HEK293 (cell line): ENCODE data around the gene DNAJC4.

Experiments
- CTCF ChIA-PET: fragments of 350-600 bp; formaldehyde crosslinking; extraction: SDS; loops from one replicate; lab custom pipeline; 2021; ENCODE audit warnings: antibody characterized with exemption; lab: Yijun Ruan, JAX
- POLR2A ChIA-PET: fragments of 300-600 bp; formaldehyde crosslinking; extraction: SDS; loops from one replicate; lab custom pipeline; 2020; ENCODE audit warnings: antibody characterized with exemption, inconsistent platforms; lab: Yijun Ruan, JAX
- H3K27ac ChIP-seq: fragments of 200-500 bp; sonication (Bioruptor generic); 2 replicates; pipeline ENCODE4 v1.5.1; 2014; ENCODE audit warnings: low read depth, low read length, control low read depth, inconsistent platforms; ENCODE audit errors: extremely low read depth
- H3K36me3 ChIP-seq, 2 experiments: fragments of 200-500 bp in 1 of 2; sonication (Bioruptor generic) in 1 of 2; 1 replicate in 1 of 2; 2 replicates in 1 of 2; pipeline ENCODE4 v1.5.1; 2014 to 2017; ENCODE audit warnings: inconsistent platforms in 2 of 2, low read length in 2 of 2; ENCODE audit not compliant: control insufficient read depth in 2 of 2, insufficient read depth in 1 of 2
- H3K4me1 ChIP-seq: fragments of 200-500 bp; sonication (Bioruptor generic); 2 replicates; pipeline ENCODE4 v1.5.1; 2014; ENCODE audit warnings: mild to moderate bottlenecking, low read length, inconsistent platforms; ENCODE audit not compliant: control insufficient read depth, insufficient read depth
- H3K4me3 ChIP-seq: 2 replicates; pipeline ENCODE4 v1.5.1; 2011; ENCODE audit warnings: low read depth, mild to moderate bottlenecking, control low read depth, low read length, moderate library complexity
- H3K9me3 ChIP-seq: fragments of 200-500 bp; sonication (Bioruptor generic); 2 replicates; pipeline ENCODE4 v1.5.1; 2014; ENCODE audit warnings: low read depth, low read length, inconsistent platforms; ENCODE audit not compliant: control insufficient read depth, insufficient read depth
- BCL11A ChIP-seq: fragments of 450-650 bp; formaldehyde crosslinking; IDR thresholded peaks from 2 replicates; pipeline ENCODE4 v1.5.1; 2016; ENCODE audit warnings: low read depth, missing biosample characterization, missing genetic modification characterization
- BCL11B ChIP-seq: fragments of 450-650 bp; formaldehyde crosslinking; IDR thresholded peaks from 2 replicates; pipeline ENCODE4 v1.5.1; 2016; ENCODE audit warnings: low read depth, missing biosample characterization, missing genetic modification characterization
- EGR2 ChIP-seq: fragments of 450-650 bp; formaldehyde crosslinking; IDR thresholded peaks from 2 replicates; pipeline ENCODE4 v1.5.1; 2016; ENCODE audit warnings: low read depth, missing biosample characterization, missing genetic modification characterization
- GLIS1 ChIP-seq: fragments of 450-650 bp; formaldehyde crosslinking; IDR thresholded peaks from 2 replicates; pipeline ENCODE4 v1.5.1; 2016; ENCODE audit warnings: missing biosample characterization, missing genetic modification characterization
- KLF9 ChIP-seq: fragments of 450-650 bp; formaldehyde crosslinking; IDR thresholded peaks from 2 replicates; pipeline ENCODE4 v1.5.1; 2016; ENCODE audit warnings: missing biosample characterization, missing genetic modification characterization, low read depth
- ZEB2 ChIP-seq: fragments of 450-650 bp; formaldehyde crosslinking; IDR thresholded peaks from 2 replicates; pipeline ENCODE4 v1.5.1; 2016; ENCODE audit warnings: missing biosample characterization, missing genetic modification characterization
- ZFHX2 ChIP-seq: fragments of 450-650 bp; formaldehyde crosslinking; conservative IDR thresholded peaks from 2 replicates; pipeline ENCODE4 v1.5.1; 2016; ENCODE audit warnings: missing biosample characterization, missing genetic modification characterization
- ZIC2 ChIP-seq: fragments of 450-650 bp; formaldehyde crosslinking; IDR thresholded peaks from 2 replicates; pipeline ENCODE4 v1.5.1; 2016; ENCODE audit warnings: missing biosample characterization, missing genetic modification characterization
- ZNF10 ChIP-seq: fragments of 450-650 bp; formaldehyde crosslinking; IDR thresholded peaks from 2 replicates; pipeline ENCODE4 v1.5.1; 2017; ENCODE audit warnings: missing biosample characterization, missing genetic modification characterization
- ZNF423 ChIP-seq: fragments of 450-650 bp; formaldehyde crosslinking; IDR thresholded peaks from 2 replicates; pipeline ENCODE4 v1.5.1; 2016; ENCODE audit warnings: missing biosample characterization, missing genetic modification characterization
- ZNF623 ChIP-seq: fragments of 450-650 bp; formaldehyde crosslinking; IDR thresholded peaks from 2 replicates; pipeline ENCODE4 v1.5.1; 2016; ENCODE audit warnings: missing biosample characterization, missing genetic modification characterization
- ZNF664 ChIP-seq: fragments of 450-650 bp; formaldehyde crosslinking; IDR thresholded peaks from 2 replicates; pipeline ENCODE4 v1.5.1; 2016; ENCODE audit warnings: missing biosample characterization, missing genetic modification characterization
- ZNF776 ChIP-seq: fragments of 450-650 bp; formaldehyde crosslinking; IDR thresholded peaks from 2 replicates; pipeline ENCODE4 v1.5.0; 2017; ENCODE audit warnings: missing biosample characterization, missing genetic modification characterization, borderline replicate concordance
- TF ChIP-seq, protein P1 (sequence below): fragments of 450-650 bp; formaldehyde crosslinking; IDR thresholded peaks from 2 replicates; pipeline ENCODE4 v1.5.1; 2016; ENCODE audit warnings: missing biosample characterization, missing genetic modification characterization
- TF ChIP-seq, protein P2 (sequence below): fragments of 450-650 bp; formaldehyde crosslinking; IDR thresholded peaks from 2 replicates; pipeline ENCODE4 v1.5.1; 2017; ENCODE audit warnings: missing biosample characterization, missing genetic modification characterization
- TF ChIP-seq, protein P3 (sequence below): fragments of 450-650 bp; IDR thresholded peaks from 2 replicates; pipeline ENCODE4 v1.5.1; 2018; ENCODE audit warnings: missing biosample characterization, missing genetic modification characterization

The DNAJC4 gene

DNA sequence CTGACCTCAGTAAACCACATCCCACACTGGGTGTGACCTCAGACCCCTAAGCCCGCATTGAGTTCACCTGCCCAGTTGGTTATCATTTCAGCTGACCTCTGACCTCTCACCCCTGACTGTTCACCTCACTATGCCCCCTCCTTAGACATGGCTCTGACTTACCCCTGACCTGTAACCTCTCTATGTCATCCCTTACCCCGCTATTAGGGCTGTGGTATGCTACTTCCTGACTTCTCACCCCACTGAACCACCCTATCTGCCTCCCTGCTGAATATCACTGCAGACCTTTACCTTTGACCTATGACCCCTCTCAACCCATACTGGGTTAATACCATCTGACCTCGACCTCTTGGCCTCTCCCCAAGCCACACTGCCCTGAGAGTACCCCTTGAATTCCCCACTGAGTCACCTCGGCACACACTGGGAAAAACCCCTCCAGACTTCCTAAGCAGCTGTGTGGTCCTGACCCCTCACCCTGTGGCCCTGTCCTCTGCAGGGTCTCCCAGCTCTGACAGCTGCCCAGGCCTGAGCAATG is 29.3 kb downstream of the DNAJC4 start:
- CTCF ChIA-PET, result interaction anchor here (0.7 kb wide), 1 partner anchor 1352 kb away, joined by 5 read pairs; no protein-coding TSS in a partner anchor
- no peak overlapping the region for H3K4me3 ChIP-seq
- peaks cover 0 to 83% of the 10 kb centered on the region in 2 experiments; a peak in 2 of 3 replicates for H3K36me3 ChIP-seq
- no peak overlapping the region for H3K27ac ChIP-seq
- POLR2A ChIA-PET, result no interaction called here
- no peaks in the 10 kb centered on the region for H3K9me3 ChIP-seq
- no peak for TF ChIP-seq KLF9 (tag by site-specific recombination)
- TF ChIP-seq BCL11A (tag by site-specific recombination), result peak; percentile 96
- TF ChIP-seq, protein P1, sequence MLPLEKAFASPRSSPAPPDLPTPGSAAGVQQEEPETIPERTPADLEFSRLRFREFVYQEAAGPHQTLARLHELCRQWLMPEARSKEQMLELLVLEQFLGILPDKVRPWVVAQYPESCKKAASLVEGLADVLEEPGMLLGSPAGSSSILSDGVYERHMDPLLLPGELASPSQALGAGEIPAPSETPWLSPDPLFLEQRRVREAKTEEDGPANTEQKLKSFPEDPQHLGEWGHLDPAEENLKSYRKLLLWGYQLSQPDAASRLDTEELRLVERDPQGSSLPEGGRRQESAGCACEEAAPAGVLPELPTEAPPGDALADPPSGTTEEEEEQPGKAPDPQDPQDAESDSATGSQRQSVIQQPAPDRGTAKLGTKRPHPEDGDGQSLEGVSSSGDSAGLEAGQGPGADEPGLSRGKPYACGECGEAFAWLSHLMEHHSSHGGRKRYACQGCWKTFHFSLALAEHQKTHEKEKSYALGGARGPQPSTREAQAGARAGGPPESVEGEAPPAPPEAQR (tag by site-specific recombination), result no peak
- TF ChIP-seq ZEB2 (tag by site-specific recombination), result 0 out of 2 replicates have a peak, but pooled peaks have one; percentile 20
- peak; percentile 99 for TF ChIP-seq BCL11B (tag by site-specific recombination)
- H3K4me1 ChIP-seq, result no peaks in the 10 kb centered on the region; the same call in 1 of the 2 replicates

DNA sequence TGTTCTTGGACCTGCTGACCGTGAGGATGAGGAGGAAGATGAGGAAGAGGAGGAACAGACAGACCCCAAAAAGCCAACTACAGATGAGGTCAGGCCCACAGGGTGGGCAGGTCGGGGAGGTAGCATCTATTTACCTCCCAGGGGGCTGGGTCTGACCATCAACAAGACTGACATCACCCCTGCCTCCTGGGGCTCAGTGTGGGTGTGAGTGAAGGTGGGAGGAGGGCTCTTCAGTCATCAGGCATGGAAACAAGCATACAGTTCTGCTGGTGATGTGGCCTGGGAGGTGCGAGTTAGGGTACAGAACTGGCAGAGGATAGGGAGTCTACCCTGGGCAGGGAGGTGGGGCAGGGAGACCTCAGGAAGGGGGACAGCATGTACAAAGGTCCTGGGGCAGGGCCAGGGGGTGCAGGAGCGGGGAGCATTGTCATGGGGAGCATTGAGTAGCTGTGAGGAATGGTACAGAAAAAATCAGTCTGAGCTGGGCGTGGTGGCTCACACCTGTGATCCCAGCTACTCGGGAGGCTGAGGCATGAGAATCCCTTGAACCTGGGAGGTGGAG is 29.9 kb downstream of the DNAJC4 start:
- ChIA-PET POLR2A (interaction anchor here (0.7 to 0.9 kb wide), 2 partner anchors 8 to 75 kb away, joined by 3 read pairs; no protein-coding TSS in a partner anchor), CTCF (no interaction called here)
- peak; percentile 98 for TF ChIP-seq ZNF623 (tag by site-specific recombination)
- no peak for TF ChIP-seq ZNF664 (tag by site-specific recombination)
- TF ChIP-seq ZNF423 (tag by site-specific recombination), result no peak
- TF ChIP-seq, protein P2, sequence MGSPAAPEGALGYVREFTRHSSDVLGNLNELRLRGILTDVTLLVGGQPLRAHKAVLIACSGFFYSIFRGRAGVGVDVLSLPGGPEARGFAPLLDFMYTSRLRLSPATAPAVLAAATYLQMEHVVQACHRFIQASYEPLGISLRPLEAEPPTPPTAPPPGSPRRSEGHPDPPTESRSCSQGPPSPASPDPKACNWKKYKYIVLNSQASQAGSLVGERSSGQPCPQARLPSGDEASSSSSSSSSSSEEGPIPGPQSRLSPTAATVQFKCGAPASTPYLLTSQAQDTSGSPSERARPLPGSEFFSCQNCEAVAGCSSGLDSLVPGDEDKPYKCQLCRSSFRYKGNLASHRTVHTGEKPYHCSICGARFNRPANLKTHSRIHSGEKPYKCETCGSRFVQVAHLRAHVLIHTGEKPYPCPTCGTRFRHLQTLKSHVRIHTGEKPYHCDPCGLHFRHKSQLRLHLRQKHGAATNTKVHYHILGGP (tag by site-specific recombination), result no peak
- TF ChIP-seq ZFHX2 (tag by site-specific recombination), result peak; percentile 93
- TF ChIP-seq, protein P3, sequence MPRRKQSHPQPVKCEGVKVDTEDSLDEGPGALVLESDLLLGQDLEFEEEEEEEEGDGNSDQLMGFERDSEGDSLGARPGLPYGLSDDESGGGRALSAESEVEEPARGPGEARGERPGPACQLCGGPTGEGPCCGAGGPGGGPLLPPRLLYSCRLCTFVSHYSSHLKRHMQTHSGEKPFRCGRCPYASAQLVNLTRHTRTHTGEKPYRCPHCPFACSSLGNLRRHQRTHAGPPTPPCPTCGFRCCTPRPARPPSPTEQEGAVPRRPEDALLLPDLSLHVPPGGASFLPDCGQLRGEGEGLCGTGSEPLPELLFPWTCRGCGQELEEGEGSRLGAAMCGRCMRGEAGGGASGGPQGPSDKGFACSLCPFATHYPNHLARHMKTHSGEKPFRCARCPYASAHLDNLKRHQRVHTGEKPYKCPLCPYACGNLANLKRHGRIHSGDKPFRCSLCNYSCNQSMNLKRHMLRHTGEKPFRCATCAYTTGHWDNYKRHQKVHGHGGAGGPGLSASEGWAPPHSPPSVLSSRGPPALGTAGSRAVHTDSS, result peak; percentile 81
- no peak for TF ChIP-seq ZNF10 (tag by site-specific recombination)
- peak; percentile 96 for TF ChIP-seq GLIS1 (tag by site-specific recombination)
- TF ChIP-seq ZIC2 (tag by site-specific recombination), result peak; percentile 62
- peak; percentile 84 for TF ChIP-seq EGR2 (tag by site-specific recombination)
- Histone ChIP-seq H3K4me3 (no peak overlapping the region), H3K36me3 (peaks cover 0 to 79% of the 10 kb centered on the region in 2 experiments; a peak in 2 of 3 replicates), H3K9me3 (no peaks in the 10 kb centered on the region), H3K27ac (no peak overlapping the region), H3K4me1 (no peaks in the 10 kb centered on the region; the same call in 1 of the 2 replicates)

DNA sequence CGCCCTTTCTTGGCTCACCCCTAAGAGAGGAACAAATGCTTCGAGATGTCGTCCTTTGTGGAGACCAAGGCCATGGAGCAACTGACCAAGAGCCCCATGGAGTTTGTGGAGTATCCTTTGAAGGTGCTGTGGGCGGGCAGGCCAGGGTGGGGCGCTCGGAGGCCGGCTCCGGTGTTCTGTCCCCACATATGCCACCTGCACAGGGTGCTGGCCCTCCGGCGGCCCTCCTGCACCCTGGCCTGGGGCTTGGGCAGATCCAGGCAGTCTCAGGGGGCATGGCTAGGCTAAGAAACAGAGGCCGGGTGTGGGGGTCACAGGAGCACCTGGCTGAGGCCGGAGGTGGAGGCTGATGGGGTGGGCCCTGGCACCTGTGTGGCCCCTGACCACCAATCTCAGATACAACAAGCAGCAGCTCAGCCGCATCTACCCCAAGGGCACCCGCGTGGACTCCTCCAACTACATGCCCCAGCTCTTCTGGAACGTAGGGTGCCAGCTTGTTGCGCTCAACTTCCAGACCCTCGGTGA is 31.3 kb downstream of the DNAJC4 start:
- ChIA-PET POLR2A (no interaction called here), CTCF (interaction anchor here (0.6 kb wide), 1 partner anchor 109 kb away, joined by 3 read pairs; no protein-coding TSS in a partner anchor)

More for the DNA sequence above, 31.3 kb downstream of the DNAJC4 start:
- Histone ChIP-seq H3K9me3 (no peaks in the 10 kb centered on the region), H3K27ac (no peak overlapping the region), H3K4me1 (no peaks in the 10 kb centered on the region; the same call in 1 of the 2 replicates), H3K36me3 (peaks cover 0 to 79% of the 10 kb centered on the region in 2 experiments; a peak in 2 of 3 replicates), H3K4me3 (no peak overlapping the region)
- no peak for TF ChIP-seq ZNF776
